ENCODE results near the gene LMNB1.
"Not testable (repeated sequence)": the region's sequence is repeated elsewhere in the genome, so short reads cannot be mapped to it uniquely, and the experiment has no call there.

LMNB1 gene

DNA sequence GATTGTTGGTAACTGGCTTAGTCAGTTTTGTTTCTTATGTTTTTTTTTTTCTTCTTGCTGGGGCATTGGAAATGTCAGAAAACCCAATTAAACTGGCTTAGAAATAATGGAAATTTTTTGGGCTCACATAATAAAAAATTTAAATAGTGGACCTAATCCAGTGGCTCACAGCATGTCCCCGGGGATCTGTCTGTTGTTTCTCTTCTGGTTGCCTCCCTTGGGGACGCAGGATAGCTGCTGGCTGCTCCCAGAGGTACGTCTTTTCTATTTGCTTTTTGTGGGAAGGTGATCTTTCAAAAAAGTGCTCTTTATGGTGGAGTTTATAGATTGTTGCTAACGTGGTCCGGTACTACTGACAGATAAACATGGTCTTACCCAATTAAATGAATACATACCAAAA, 52.2 kb downstream of the LMNB1 start:
- no peak for DNase-seq

DNA sequence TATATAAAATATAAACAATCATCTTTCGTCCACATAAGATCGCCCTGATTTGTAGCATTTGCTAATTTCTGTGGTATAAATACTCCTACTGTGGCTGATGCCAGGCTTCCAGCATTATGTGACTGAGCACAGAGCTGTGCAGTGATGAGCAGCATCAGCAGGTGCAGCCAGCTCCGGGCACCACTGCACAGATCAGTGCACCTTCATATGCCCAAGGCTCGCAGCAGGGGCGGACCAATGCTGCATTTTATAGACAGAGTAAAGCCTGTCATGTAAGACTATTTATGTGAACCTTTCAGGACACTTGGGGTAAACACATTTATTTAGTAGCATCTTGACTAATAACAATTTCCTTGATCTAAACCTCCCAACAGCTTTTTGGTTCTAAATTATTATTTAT, 53.1 kb downstream of the LMNB1 start:
- no peak for DNase-seq

DNA sequence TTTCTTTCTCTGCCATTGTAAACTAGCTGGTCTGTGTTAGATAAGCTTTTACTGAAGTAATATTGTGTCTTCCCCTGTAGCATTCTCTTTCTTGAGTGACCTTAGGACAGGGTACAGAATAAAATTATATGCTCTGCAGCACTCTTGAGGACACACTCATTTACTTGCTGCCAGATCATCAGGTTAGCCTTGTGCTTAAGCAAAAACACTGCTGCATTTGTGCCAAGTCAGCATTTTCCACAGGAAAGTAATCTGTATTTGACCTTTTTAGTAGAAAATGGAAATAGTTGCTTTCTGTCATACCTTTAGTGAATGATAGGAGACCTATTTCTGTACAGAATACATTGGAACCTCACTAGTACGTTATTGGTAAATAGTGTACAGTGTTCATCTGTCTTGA, 54.2 kb downstream of the LMNB1 start:
- no peak for DNase-seq

DNA sequence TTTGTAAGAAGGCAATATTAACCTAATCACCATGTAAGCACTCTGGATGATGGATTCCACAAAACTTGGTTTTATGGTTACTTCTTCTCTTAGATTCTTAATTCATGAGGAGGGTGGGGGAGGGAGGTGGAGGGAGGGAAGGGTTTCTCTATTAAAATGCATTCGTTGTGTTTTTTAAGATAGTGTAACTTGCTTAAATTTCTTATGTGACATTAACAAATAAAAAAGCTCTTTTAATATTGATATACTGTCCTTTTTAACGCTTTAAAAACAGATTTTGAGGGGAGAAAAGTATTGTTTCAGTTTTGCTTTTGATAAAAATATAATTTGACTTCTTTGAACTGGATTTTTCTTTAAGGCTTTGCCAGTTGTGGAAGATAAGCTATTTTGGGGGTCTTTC, 59.8 kb downstream of the LMNB1 start:
- DNase-seq, result no peak

DNA sequence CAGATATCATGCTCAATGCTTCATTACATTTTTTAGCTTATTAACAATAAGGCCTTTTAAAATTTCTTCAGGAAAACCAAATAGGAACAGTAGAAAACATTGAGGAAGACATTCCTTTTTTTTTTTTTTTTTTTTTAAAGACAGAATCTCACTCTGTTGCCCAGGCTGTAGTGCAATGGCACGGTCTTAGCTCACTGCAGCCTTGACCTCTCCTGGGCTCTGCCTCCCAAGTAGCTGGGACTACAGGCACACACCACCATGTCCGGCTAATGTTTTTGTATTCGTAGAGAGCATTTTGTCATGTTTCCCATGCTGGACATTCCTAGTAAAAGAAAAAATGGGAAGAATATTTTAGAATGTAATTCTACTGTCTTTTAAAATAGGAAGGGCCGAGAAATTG, 60.3 kb downstream of the LMNB1 start:
- no peak for DNase-seq

GRCh38 chr5:126837906-126838539, 61.1 kb downstream of the LMNB1 start:
- DNase-seq, result no peak

DNA sequence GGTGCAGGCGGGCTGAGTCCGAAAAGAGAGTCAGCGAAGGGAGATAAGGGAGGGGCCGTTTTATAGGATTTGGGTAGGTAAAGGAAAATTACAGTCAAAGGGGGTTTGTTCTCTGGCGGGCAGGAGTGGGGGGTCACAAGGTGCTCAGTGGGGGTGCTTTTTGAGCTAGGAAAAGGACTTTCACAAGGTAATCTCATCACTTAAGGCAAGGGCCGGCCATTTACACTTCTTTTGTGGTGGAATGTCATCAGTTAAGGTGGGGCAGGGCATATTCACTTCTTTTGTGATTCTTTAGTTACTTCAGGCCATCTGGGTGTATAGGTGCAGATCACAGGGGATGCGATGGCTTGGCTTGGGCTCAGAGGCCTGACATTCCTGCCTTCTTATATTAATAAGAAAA, 62.5 kb downstream of the LMNB1 start:
- DNase-seq, result not testable (repeated sequence)

- not testable (repeated sequence) for DNase-seq
Measured at GRCh38 chr5:126843375-126843774, 66.4 kb downstream of the LMNB1 start.

- DNase-seq, result not testable (repeated sequence)
Measured at GRCh38 chr5:126845470-126846070, 68.6 kb downstream of the LMNB1 start.

GRCh38 chr5:126846344-126846743, 69.4 kb downstream of the LMNB1 start:
- peak; percentile 30 for DNase-seq

- no peak for DNase-seq
Measured at GRCh38 chr5:126846744-126847455, 70.0 kb downstream of the LMNB1 start.

DNA sequence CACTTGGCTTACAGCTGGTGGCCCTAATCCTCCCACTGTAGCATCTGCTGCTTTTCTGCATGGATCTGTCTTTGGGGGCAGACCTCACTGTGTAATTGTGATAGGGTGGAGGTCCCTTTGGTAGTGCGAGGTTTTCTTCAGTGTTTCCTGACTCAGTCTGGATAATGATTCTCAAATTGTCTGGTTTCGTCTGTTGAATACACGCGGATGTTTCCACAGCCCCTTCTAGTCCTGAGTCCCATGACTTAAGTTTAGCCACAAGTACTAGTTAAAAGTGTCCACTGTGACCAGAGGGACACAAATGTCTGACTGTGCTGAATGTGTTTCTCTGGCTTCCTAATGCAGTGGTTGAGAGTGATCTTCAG, 70.5 kb downstream of the LMNB1 start:
- no peak for DNase-seq

DNA sequence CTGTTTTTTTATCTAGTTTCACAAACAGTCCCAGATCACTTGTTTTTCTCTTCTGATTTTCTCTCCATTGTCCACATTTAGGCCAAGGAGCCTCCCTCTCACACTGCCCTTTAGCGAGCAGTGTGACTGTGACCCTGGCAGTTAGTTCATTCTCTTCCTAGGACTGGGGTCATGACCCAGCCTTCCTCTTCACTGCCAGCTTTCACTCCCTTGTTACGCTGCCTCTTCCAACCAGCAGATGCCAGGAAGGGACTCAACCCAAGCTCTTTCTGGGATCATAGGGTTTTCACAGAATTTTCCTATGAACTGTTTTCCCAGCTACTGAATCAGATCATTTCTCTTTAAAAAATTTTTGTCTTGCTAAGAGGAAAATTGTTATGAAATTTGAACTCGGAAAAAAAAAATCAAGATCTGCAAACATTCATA, 70.9 kb downstream of the LMNB1 start:
- no peak for DNase-seq

- no peak for DNase-seq
Measured at GRCh38 chr5:126848253-126848652, 71.3 kb downstream of the LMNB1 start.

- DNase-seq, result no peak
Measured at GRCh38 chr5:126849101-126849678, 72.3 kb downstream of the LMNB1 start.

GRCh38 chr5:126851501-126852011, 74.6 kb downstream of the LMNB1 start:
- DNase-seq, result no peak

DNA sequence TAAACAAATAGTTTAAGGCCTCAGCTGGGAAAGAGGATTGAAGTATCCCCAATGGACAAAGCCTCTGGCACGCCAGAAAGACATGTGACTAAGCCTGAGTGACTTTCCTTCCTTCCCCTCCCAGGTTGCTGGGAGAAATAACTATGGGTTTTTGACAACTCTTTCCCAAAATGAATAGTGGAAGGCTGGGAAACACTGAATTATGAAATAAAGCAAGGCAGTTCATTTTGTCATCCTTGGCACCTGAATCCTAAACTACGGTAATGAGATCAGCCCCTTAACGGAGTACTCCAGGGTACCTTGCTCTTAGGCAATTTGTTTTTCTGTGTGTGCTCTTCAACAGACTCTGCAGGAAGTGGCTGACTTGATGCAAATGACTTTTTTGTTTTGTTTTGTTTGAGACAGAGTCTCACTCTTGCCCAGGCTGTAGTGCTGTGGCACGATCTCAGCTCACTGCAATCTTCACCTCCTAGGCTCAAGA, 75.2 kb downstream of the LMNB1 start:
- peak; percentile 33 for DNase-seq

DNA sequence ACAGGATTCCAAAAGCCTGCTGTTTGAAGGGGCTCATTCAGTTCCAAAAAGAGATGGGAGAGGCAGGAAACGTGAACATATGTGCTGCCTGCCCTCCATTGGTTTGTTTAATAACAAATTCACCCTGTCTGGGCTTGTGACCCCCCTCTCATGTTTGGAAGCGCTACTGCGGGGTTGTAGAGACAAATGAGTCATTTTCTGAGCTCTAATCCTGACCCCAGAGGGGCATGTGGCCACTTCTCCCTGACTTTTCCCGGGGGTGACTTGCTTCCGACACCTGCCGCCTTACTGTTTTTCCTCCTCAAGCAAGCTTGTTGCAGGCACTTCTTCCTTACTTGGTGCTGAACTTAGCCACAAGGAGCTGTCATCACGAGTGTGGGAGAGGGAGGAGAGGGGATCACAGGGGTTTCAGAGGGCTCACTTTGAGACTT, 75.9 kb downstream of the LMNB1 start:
- DNase-seq, result no peak

DNA sequence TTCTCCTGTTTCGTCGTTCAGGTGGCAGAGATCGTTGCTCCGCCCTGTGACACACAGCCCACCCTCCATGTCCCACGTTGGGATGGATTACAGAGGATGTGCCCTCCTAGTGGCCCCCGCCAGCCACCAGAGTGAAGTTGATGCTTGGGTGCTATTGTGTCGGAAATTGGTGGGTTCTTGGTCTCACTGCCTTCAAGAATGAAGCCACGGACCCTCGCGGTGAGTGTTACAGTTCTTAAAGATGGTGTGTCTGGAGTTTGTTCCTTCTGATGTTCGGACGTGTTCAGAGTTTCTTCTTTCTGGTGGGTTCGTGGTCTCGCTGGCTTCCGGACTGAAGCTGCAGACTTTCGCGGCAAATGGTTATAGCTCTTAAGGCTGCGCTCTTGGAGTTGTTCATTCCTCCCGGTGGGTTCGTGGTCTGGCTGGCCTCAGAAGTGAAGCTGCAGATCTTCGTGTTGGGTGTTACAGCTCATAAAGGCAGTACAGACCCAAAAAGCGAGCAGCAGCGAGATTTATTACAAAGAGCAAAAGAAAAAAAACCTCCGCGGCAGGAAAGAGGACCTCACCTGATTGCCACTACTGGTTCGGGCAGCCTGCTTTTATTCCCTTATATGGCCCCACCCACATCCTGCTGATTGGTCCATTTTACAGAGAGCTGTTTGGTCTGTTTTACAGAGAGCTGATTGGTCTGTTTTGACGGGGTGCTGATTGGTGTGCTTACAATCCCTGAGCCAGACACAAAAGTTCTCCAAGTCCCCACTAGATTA, 76.8 kb downstream of the LMNB1 start:
- DNase-seq, result not testable (repeated sequence)

DNA sequence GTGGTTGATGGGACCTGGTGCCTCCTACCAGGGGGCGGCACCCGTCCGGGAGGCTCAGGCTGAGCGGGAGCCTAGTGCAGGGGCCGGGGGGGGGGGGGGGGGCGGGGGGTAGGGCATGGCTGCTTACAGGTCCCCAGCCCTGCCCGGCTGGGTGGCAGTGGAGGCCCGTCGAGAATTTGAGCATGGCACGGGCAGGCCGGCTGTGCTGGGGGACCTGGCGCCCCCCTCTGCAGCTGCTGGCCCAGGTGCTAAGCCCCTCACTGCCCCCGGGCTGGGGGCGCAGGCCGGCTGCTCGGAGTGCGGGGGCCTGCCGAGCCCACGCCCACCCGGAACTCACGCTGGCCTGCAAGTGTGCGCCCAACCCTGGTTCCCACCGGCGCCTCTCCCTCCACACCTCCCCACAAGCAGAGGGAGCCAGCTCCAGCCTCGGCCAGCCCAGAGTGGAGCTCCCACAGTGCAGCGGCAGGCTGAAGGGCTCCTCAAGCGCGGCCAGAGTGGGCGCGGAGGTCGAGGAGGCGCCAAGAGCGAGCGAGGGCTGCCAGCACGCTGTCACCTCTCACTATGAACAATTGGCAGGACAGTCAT, 77.7 kb downstream of the LMNB1 start:
- DNase-seq, result no peak

- DNase-seq, result no peak
Measured at GRCh38 chr5:126855266-126855665, 78.3 kb downstream of the LMNB1 start.
